Activated T-cell treated with anti-CD3 and anti-CD28 coated beads, Interleukin-2, amount 50 U/mL, for 4 hours (primary cell): Measurements from ENCODE around the gene FAHD2B. TPM values are rescaled to one million over a fixed set of nuclear protein-coding genes. Genes with fewer than 3 reads are reported as not detected.
"Not testable (repeated sequence)": the region's sequence is repeated elsewhere in the genome, so short reads cannot be mapped to it uniquely, and the experiment has no call there.

ENCODE experiments used
- ATAC-seq, 2 donors: fragments of 200-7000 bp; cut with Tn5 transposase; one replicate each; pipeline ENCODE4 v1.10.0; 2021
- DNase-seq: peaks from one replicate; pipeline ENCODE4 v3.0.0-alpha.2; 2020
- H3K27me3 Mint-ChIP-seq: one replicate; pipeline ENCODE4 v1.8.0; 2021; ENCODE audit warnings: low read depth, mixed read lengths
- H3K36me3 Mint-ChIP-seq: one replicate; pipeline ENCODE4 v1.8.0; 2022; ENCODE audit warnings: mixed read lengths; ENCODE audit not compliant: insufficient read depth
- H3K4me1 Mint-ChIP-seq: one replicate; pipeline ENCODE4 v1.8.0; 2021; ENCODE audit warnings: low read depth, mixed read lengths
- H3K4me3 Mint-ChIP-seq: one replicate; pipeline ENCODE4 v1.8.0; 2021; ENCODE audit warnings: mild to moderate bottlenecking, moderate library complexity, mixed read lengths
- H3K9me3 Mint-ChIP-seq: one replicate; pipeline ENCODE4 v1.8.0; 2021; ENCODE audit warnings: mixed read lengths
- total RNA-seq, 3 donors: library from RNA; stranded (reverse); gene quantifications; one replicate each; pipeline ENCODE4 v1.2.1, GENCODE V29; 2021

Gene FAHD2B
- total RNA-seq, 3 donors from 2014 or later, result 7.0 to 8.5 (median 7.6) TPM

DNA sequence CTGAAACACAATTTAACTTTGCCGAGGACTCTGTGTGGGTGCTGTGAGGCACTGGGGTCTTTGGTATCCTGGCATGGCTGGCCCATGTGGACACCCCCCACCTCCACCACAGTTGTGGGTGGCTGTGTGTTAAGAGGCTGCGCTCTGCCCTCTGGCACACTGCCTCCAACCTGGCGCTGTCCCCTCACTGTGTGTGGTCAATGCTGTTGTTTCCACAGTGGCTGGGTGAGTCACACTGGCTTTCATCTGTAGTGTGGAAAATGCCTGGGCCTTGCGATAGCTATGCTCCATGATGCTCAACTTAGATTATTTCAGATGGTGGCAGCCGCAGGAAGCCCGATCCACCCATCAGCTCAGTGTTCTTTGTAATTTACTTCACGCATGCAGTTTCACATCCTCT lies 9.6 kb downstream of the FAHD2B start:
- ATAC-seq, H3K4me3 Mint-ChIP-seq, DNase-seq, H3K4me1 Mint-ChIP-seq, H3K36me3 Mint-ChIP-seq, H3K27me3 Mint-ChIP-seq, H3K9me3 Mint-ChIP-seq: not testable (repeated sequence)

DNA sequence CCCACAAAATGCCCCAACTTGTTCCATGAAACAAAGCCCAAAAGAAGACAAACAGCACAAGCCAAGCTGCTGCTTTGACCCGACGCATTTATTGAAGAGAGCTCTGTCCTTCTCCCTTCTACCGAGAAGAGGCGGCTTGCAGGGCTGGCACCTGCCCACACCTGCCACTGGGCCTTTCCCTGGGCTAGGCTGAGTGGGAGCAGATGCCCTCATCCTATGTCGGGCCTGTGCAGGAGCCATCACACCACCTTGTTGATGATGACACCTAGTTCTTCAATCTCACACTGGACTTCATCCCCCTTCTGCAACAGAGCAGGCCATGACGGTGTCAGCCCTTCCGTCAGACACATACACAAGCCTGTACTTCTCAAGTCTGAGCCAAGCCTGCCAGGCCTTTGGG lies 11.2 kb downstream of the FAHD2B start:
- H3K4me3 Mint-ChIP-seq, H3K36me3 Mint-ChIP-seq, H3K4me1 Mint-ChIP-seq, H3K27me3 Mint-ChIP-seq, H3K9me3 Mint-ChIP-seq, ATAC-seq, DNase-seq: not testable (repeated sequence)

DNA sequence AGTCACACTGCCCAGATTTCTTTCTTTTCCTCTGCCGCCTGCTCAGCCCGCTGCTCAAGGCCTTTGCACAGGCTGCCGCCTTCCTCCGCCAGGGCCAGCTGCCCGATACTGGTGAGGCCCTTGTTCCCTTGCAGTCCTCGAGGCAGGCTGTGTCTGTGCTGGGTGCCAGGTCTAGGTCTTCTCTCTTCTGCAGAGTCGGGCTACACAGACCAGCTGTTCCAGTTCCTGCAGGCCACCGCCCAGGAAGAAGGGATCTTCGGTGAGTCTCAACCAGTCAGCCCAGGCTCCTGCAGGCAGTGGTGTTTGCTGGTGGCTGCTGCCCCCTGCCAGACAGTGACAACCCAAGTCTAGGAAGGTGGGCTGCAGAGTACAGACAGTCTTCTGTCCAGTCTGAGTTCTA lies 12.5 kb downstream of the FAHD2B start:
- H3K4me1 Mint-ChIP-seq, H3K36me3 Mint-ChIP-seq, H3K27me3 Mint-ChIP-seq, H3K9me3 Mint-ChIP-seq, ATAC-seq, DNase-seq, H3K4me3 Mint-ChIP-seq: not testable (repeated sequence)

DNA sequence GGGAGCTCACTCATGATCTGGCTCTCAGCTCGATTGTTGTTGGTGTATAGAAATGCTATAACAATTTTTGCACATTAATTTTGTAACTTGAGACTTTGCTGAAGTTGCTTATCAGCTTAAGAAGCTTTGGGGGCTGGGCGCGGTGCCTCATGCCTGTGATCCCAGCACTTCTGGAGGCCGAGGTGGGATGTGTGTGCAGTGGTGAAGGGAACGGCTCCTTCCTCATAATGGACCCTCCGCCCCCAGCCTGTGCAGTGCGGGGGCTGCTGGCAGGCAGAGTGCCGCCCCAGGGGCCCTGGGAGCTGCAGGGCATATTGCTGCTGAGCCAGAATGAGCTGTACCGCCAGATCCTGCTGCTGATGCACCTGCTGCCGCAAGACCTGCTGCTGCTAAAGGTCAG lies 13.8 kb downstream of the FAHD2B start:
- DNase-seq, H3K4me3 Mint-ChIP-seq, H3K27me3 Mint-ChIP-seq: not testable (repeated sequence)

DNA sequence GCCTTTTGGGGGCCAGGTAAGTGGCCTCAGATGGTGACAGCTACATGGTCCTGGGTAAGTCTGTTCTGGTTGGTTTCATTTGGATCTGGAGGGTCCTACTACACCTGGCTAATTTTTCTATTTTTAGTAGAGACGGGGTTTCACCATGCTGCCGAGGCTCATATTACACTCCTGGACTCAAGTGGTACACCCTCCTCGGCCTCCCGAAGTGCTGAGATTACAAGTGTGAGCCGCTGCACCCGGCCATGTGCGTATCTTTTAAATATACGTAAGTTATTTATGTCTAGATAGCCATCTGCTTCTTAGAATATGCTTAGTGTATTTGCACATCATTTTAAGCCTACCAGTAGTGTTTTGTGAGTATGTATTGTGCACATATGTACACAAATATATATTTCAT lies 17.5 kb downstream of the FAHD2B start:
- not testable (repeated sequence) for H3K4me3 Mint-ChIP-seq, H3K4me1 Mint-ChIP-seq, H3K36me3 Mint-ChIP-seq, ATAC-seq, DNase-seq, H3K9me3 Mint-ChIP-seq, H3K27me3 Mint-ChIP-seq

More for the DNA sequence above, 13.8 kb downstream of the FAHD2B start:
- H3K36me3 Mint-ChIP-seq, H3K4me1 Mint-ChIP-seq, ATAC-seq, H3K9me3 Mint-ChIP-seq: not testable (repeated sequence)

DNA sequence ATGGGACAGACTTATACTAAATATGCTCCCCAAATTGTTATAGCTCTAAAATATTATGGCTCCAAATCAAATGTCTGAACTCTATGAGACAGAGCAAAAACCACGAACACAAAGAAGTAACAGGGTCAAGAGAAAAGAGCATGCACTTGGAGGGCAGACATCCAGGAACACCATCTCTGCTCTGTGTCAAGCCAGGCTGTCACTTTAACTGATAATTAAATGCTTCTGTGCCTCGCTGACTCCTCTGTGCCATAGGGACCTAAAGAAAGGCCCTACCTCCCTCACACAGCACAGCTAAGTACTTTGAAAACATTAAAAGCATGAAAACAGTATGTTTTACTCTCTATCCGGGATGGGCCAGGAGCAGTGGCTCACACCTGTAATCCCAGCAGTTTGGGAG lies 23.8 kb downstream of the FAHD2B start:
- H3K36me3 Mint-ChIP-seq, H3K4me1 Mint-ChIP-seq, H3K4me3 Mint-ChIP-seq, H3K27me3 Mint-ChIP-seq, H3K9me3 Mint-ChIP-seq, DNase-seq, ATAC-seq: not testable (repeated sequence)

DNA sequence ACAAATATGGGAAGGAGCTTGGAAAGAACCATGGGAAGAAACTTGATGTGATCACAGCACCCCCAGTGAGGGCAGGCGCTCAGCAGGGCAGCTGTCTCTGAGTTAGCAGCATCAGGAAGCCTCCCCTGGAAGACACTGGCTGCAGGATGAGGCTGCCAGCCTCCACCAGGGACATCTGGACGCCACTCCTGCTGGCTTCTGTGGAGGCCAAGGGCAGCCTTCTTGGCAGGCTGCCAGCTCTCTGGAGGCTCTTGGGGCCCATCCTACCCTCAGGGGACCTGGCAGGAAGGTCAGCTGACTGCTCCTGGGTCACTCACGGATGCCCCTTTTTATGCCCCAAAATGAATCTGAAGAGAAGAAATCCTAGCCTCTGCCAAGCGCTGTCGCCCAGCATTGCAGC lies 26.0 kb downstream of the FAHD2B start:
- not testable (repeated sequence) for H3K9me3 Mint-ChIP-seq, DNase-seq, H3K4me1 Mint-ChIP-seq, H3K4me3 Mint-ChIP-seq, H3K36me3 Mint-ChIP-seq, ATAC-seq, H3K27me3 Mint-ChIP-seq

DNA sequence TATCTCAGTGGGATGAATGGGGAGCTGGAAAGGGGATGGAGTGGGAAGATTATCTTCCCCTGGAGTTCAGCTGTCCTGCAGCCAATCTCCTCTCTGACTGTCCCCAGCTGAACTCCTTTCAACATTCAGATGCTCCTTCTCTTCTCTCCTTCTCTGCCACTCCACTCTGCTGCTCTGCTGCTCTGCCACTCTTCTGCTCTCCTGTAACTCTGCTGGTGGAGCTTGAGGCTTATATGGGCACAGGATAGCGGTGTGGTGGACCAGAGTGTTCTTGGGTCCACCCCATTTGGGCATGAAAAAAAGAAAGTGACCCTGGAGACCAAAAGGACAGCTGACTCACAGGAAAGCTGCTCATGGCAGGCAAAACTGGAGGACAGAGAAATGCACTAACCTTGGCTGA lies 26.6 kb downstream of the FAHD2B start:
- Mint-ChIP-seq H3K4me3 (no peak overlapping the region), H3K36me3 (no peaks in the 10 kb centered on the region), H3K9me3 (no peaks in the 10 kb centered on the region), H3K4me1 (no peaks in the 10 kb centered on the region), H3K27me3 (peaks cover 9% of the 10 kb centered on the region)
- DNase-seq (no peak), ATAC-seq (no peak)

DNA sequence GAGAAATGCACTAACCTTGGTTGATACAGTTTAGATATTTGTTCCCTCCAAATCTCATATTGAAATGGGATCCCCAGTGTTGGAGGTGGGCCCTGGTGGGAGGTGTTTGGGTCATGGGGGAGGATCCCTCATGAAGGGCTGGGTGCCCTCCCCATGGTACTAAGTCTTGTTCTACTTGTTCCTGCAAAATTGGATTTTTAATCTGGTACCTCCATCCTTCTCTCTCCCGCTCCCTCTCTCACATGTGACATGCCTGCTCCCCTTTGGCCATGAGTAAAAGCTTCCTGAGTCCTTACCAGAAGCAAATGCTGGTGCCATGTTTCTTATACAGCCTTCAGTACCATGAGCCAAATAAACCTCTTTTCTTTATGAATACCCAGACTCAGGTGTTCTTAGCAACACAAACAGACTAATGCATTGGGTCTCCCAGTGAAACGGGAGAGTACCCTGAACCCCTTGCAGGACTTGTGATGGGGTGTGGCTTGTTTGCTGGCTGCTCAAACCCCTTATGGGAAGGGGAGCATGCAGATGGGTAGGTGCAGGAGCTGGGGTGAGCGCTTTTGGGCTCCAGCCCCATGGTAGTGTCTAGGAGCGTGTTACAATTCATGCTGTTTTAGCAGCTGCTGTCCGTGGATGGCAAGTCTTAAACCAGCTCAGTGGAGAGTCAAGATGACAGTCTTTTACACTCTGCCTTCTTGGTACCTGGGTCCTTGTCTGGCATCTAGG lies 27.2 kb downstream of the FAHD2B start:
- H3K27me3 Mint-ChIP-seq, result peaks cover 9% of the 10 kb centered on the region
- H3K36me3 Mint-ChIP-seq, result no peaks in the 10 kb centered on the region
- DNase-seq (no peak), ATAC-seq (no peak)
- no peaks in the 10 kb centered on the region for H3K9me3 Mint-ChIP-seq
- no peak overlapping the region for H3K4me3 Mint-ChIP-seq
- no peaks in the 10 kb centered on the region for H3K4me1 Mint-ChIP-seq

DNA sequence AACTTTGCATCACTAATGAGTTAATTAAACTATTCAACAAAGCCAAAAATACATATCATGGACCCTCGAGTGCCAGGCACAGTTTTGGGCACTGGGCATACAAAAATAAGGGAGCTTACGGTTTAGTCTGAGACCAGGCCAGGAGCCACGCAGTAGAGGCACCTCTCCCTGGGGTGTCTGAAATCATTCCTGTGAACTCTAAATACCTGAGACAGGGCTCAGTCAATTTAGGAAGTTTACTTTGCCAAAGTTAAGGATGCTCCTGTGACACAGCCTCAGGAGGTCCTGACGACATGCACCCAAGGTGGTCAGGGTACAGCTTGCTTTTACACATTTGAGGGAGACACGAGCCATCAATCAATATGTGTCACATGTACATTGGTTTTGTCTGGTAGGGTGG lies 28.7 kb downstream of the FAHD2B start:
- H3K4me1 Mint-ChIP-seq, ATAC-seq, H3K9me3 Mint-ChIP-seq, H3K36me3 Mint-ChIP-seq, H3K4me3 Mint-ChIP-seq, DNase-seq, H3K27me3 Mint-ChIP-seq: not testable (repeated sequence)

DNA sequence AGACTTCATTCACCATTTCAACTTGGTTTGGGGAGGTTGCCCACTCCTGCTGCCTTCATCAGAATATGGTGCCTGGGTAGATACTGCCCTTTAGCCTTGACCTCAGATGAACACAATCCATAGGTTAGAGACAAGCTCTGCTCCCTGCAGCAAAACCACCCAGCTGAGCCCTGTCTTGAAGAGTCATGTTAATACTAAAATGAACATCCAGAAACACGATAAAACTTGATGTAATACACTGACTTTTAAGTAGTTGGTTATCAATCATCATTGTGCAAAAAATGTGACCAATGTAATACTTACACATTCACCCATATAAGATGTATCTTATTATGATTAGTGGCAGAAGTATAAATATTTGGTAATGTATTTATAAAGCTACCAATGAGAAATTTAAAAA lies 32.7 kb downstream of the FAHD2B start:
- H3K36me3 Mint-ChIP-seq, DNase-seq, H3K27me3 Mint-ChIP-seq, H3K9me3 Mint-ChIP-seq, ATAC-seq, H3K4me1 Mint-ChIP-seq, H3K4me3 Mint-ChIP-seq: not testable (repeated sequence)

DNA sequence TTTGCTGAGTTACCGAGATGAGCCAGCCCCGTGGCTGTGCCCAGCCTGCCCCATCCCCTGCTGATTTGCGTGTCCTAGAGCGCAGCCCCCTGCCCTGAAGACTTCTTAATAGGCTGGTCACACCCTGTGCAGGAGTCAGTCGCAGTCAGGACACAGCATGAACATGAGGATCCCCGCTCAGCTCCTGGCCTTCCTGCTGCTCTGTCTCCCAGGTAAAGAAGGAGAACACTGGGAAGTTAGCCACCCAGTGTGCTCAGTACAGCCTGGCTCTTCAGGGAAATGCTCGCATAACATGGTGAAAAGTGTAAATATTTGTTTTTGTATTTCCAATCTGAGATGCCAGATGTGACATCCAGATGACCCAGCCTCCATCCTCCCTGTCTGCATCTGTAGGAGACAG lies 34.9 kb downstream of the FAHD2B start:
- not testable (repeated sequence) for ATAC-seq, H3K4me3 Mint-ChIP-seq, H3K4me1 Mint-ChIP-seq, H3K27me3 Mint-ChIP-seq, H3K36me3 Mint-ChIP-seq, H3K9me3 Mint-ChIP-seq, DNase-seq

DNA sequence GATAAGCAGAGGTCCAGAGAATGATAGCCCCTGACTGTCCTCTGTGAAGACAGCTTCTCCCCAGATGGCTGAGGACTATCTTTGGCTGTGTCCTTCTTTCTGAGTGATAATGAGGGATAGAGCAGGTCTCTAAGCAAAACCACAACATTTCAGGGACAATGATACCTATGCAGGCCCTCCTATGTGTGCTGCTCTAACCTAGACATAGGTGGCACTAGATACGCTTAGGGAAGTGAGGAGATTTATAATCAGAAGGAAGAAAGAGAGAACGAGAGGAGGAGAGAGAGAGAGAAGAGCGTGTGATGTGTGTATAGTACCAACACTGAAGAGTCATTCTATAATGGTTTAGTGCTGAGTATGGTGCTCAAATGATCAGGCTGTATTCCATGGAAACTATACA lies 38.5 kb downstream of the FAHD2B start:
- not testable (repeated sequence) for H3K9me3 Mint-ChIP-seq, H3K27me3 Mint-ChIP-seq, H3K4me1 Mint-ChIP-seq, H3K4me3 Mint-ChIP-seq, H3K36me3 Mint-ChIP-seq, ATAC-seq, DNase-seq

DNA sequence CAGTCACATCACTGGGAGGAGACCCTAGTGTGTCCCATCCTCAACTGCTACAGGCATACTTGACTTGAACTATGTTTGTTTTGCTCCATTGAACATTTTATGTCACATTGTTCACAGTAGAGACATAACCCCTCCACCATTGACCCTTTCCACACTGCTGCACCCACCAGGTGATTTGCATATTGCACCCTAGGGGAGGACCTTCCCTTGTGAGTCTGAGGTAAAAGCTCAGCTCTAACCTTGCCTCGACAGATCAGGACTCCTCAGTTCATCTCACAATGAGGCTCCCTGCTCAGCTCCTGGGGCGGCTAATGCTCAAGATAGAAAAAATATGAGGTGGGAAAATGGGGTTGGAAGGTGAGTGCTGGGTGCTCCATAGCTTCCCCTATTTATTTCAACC lies 44.6 kb downstream of the FAHD2B start:
- H3K27me3 Mint-ChIP-seq, result not testable (repeated sequence)

DNA sequence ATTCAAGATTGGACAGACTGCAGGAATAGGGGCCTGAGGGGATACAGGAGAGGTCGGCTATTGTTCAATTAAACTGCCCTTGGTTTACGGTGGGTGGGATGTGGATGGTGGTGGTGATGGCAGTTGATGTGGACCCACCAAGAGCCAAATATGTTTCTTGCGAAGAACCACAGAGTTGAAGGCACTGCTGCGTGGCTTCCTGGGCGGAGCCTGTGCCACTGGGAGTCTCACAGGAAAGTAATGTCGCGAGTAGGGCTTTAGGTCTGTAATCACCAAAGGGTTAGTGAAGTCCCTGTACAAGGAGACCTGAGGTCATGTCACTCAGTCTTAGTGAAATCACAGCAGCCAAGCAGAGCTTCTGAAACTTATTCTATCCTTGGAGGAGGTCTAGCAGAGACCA lies 46.2 kb downstream of the FAHD2B start:
- H3K4me1 Mint-ChIP-seq, H3K27me3 Mint-ChIP-seq, ATAC-seq, H3K36me3 Mint-ChIP-seq, DNase-seq, H3K9me3 Mint-ChIP-seq, H3K4me3 Mint-ChIP-seq: not testable (repeated sequence)

More for the DNA sequence above, 44.6 kb downstream of the FAHD2B start:
- not testable (repeated sequence) for H3K4me1 Mint-ChIP-seq, ATAC-seq, H3K9me3 Mint-ChIP-seq, DNase-seq, H3K36me3 Mint-ChIP-seq, H3K4me3 Mint-ChIP-seq

DNA sequence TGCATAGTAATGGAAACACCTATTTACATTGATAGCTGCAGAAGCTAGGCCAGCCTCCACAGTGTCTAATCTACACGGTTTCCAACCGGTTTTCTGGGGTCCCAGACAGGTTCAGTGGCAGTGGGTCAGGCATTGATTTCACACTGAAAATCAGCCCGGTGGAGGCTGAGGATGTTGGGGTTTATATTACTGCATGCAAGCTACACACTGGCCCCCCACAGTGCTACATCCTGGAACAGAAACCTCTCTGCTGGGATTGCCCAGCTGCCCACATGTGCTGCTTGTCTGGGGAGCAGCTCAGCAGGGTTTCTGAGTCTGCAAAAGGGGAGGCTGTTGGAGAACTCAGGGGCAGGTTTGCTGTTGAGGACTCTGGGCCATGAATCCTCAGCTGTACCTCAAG lies 48.0 kb downstream of the FAHD2B start:
- ATAC-seq, DNase-seq, H3K36me3 Mint-ChIP-seq, H3K4me1 Mint-ChIP-seq, H3K9me3 Mint-ChIP-seq, H3K4me3 Mint-ChIP-seq: not testable (repeated sequence)
- H3K27me3 Mint-ChIP-seq, result peaks cover 12% of the 10 kb centered on the region
